Fibroblast of skin of right quadriceps (primary cell): ENCODE data around the gene USP30.
A peak's percentile ranks its signal among the peaks of the same experiment; 100 is the strongest.
"Not testable (repeated sequence)": the region's sequence is repeated elsewhere in the genome, so short reads cannot be mapped to it uniquely, and the experiment has no call there.

Experiments used
- DNase-seq: peaks from one replicate; pipeline ENCODE4 v3.0.0-alpha.2; 2013

The USP30 gene

GRCh38 chr12:109053382-109054123, 1.2 kb downstream of the USP30 start:
- DNase-seq = no peak

GRCh38 chr12:109054124-109054513, 1.7 kb downstream of the USP30 start:
- DNase-seq = not testable (repeated sequence)

GRCh38 chr12:109054520-109054919, 2.1 kb downstream of the USP30 start:
- DNase-seq = no peak

- no peak for DNase-seq
Observed at GRCh38 chr12:109056891-109057290, 4.5 kb downstream of the USP30 start.

GRCh38 chr12:109057376-109057775, 5.0 kb downstream of the USP30 start:
- DNase-seq = no peak

- no peak for DNase-seq
Observed at GRCh38 chr12:109058773-109059172, 6.4 kb downstream of the USP30 start.

GRCh38 chr12:109064143-109064542, 11.8 kb downstream of the USP30 start:
- no peak for DNase-seq

GRCh38 chr12:109065154-109065852, 12.9 kb downstream of the USP30 start:
- DNase-seq = no peak

GRCh38 chr12:109065853-109066193, 13.4 kb downstream of the USP30 start:
- DNase-seq = no peak

GRCh38 chr12:109069307-109070271, 17.2 kb downstream of the USP30 start:
- no peak for DNase-seq

- no peak for DNase-seq
Observed at GRCh38 chr12:109074866-109075265, 22.5 kb downstream of the USP30 start.

- DNase-seq = no peak
Observed at GRCh38 chr12:109082751-109083150, 30.4 kb downstream of the USP30 start.

GRCh38 chr12:109084425-109084824, 32.0 kb downstream of the USP30 start:
- no peak for DNase-seq

GRCh38 chr12:109085590-109085989, 33.2 kb downstream of the USP30 start:
- no peak for DNase-seq

- no peak for DNase-seq
Observed at GRCh38 chr12:109087250-109087649, 34.9 kb downstream of the USP30 start.

- no peak for DNase-seq
Observed at GRCh38 chr12:109088818-109089217, 36.4 kb downstream of the USP30 start.

GRCh38 chr12:109089683-109090082, 37.3 kb downstream of the USP30 start:
- DNase-seq = no peak

- DNase-seq = no peak
Observed at GRCh38 chr12:109092497-109093021, 40.2 kb downstream of the USP30 start.

- peak; percentile 88 for DNase-seq
Observed at GRCh38 chr12:109093022-109093918, 40.9 kb downstream of the USP30 start, which contains the start of gene ALKBH2. Gene ALKBH2, minus strand, starts transcription at chr12:109093472. Its CDS starts 686 bp downstream, at chr12:109092786.

- DNase-seq = no peak
Observed at GRCh38 chr12:109097140-109097434, 44.7 kb downstream of the USP30 start.

- DNase-seq = peak; percentile 96
Observed at GRCh38 chr12:109097435-109098182, 45.2 kb downstream of the USP30 start, which contains the start of gene UNG. Gene UNG, plus strand, starts transcription at chr12:109097597. Its CDS starts 83 bp downstream, at chr12:109097680.
